AG04450 (cell line): ENCODE results near the gene MPDZ. TPM values are rescaled to one million over a fixed set of nuclear protein-coding genes. Genes with fewer than 3 reads are reported as not detected.
A peak's percentile ranks its signal among the peaks of the same experiment; 100 is the strongest.

Experiments used
- CTCF ChIA-PET: fragments of 300-600, 350-600 bp; formaldehyde crosslinking; extraction: SDS; loops from one replicate; lab custom pipeline; 2022; ENCODE audit warnings: antibody characterized with exemption, inconsistent platforms; lab: Charles Lee
- POLR2A ChIA-PET: fragments of 350-600 bp; formaldehyde crosslinking; extraction: SDS; loops from one replicate; lab custom pipeline; 2021; ENCODE audit warnings: antibody characterized with exemption, inconsistent platforms; lab: Yijun Ruan, JAX
- DNase-seq: peaks from one replicate; pipeline ENCODE4 v3.0.0-alpha.2; 2011; ENCODE audit warnings: low read depth, low spot score
- H3K27ac ChIP-seq: one replicate; pipeline ENCODE4 v1.5.1; 2012; ENCODE audit warnings: low read depth, low read length, control low read depth
- H3K27me3 ChIP-seq: one replicate; pipeline ENCODE4 v1.6.0; 2012; ENCODE audit warnings: low read length; ENCODE audit not compliant: control insufficient read depth, insufficient read depth
- H3K4me3 ChIP-seq: 2 replicates; pipeline ENCODE4 v1.5.1; 2011; ENCODE audit warnings: mild to moderate bottlenecking, low read depth, low read length, control low read depth
- H3K9me3 ChIP-seq: 2 replicates; pipeline ENCODE4 v1.5.1; 2012; ENCODE audit warnings: low read length; ENCODE audit not compliant: control insufficient read depth, insufficient read depth
- CTCF ChIP-seq: IDR thresholded peaks from 2 replicates; pipeline ENCODE4 v1.5.1; 2011; ENCODE audit warnings: low read depth, low read length, control low read depth, inconsistent platforms
- polyA plus RNA-seq: library from polyadenylated mRNA; depleted of rRNA; stranded (reverse); fragments of >200 nt; gene quantifications from 2 replicates; pipeline ENCODE4 v1.2.3, GENCODE V29; 2011

Gene MPDZ
- polyA plus RNA-seq, 1 experiment = 31.6 TPM

GRCh38 chr9:13295556-13295955 is 16.1 kb upstream of the MPDZ start:
- TF ChIP-seq CTCF = no peak
- POLR2A ChIA-PET = no interaction called here
- no peaks in the 10 kb centered on the region for H3K9me3 ChIP-seq
- CTCF ChIA-PET = interaction anchor here (1.4 to 1.5 kb wide), 2 partner anchors 12 to 1138 kb away, joined by 3 read pairs; no protein-coding TSS in a partner anchor
- no peak overlapping the region for H3K27ac ChIP-seq
- H3K4me3 ChIP-seq = no peak overlapping the region
- no peak for DNase-seq
- no peaks in the 10 kb centered on the region for H3K27me3 ChIP-seq

DNA sequence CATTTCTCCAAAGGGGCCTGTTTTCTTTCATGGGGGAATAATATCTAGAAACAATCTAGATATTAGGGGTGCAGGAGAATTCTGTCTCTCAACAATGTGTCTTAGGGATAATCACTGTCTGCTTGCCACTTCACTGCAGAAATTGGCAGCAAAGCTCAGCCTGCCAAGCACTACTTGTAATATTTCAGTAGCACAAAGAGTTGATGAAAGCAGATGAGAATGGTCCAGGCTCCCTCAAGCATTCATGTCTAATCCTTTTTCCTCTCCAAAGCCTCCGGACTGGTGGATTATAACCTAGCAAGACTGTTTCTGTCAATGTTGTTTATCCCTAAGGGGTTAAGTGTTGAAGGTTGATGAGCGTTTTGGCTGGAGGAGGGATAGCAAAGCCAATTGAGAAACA is 13.3 kb upstream of the MPDZ start:
- no peak for TF ChIP-seq CTCF
- no peaks in the 10 kb centered on the region for H3K9me3 ChIP-seq
- no peak overlapping the region for H3K4me3 ChIP-seq
- H3K27me3 ChIP-seq = no peaks in the 10 kb centered on the region
- POLR2A ChIA-PET = no interaction called here
- no peak for DNase-seq
- H3K27ac ChIP-seq = no peak overlapping the region
- CTCF ChIA-PET = no interaction called here

GRCh38 chr9:13292158-13292557 is 12.7 kb upstream of the MPDZ start:
- Histone ChIP-seq H3K4me3 (no peak overlapping the region), H3K27ac (no peak overlapping the region), H3K27me3 (no peaks in the 10 kb centered on the region), H3K9me3 (no peaks in the 10 kb centered on the region)
- POLR2A ChIA-PET = no interaction called here
- CTCF ChIA-PET = interaction anchor here (0.6 kb wide), 1 partner anchor 1061 kb away, joined by 4 read pairs; no protein-coding TSS in a partner anchor
- no peak for DNase-seq
- no peak for TF ChIP-seq CTCF

DNA sequence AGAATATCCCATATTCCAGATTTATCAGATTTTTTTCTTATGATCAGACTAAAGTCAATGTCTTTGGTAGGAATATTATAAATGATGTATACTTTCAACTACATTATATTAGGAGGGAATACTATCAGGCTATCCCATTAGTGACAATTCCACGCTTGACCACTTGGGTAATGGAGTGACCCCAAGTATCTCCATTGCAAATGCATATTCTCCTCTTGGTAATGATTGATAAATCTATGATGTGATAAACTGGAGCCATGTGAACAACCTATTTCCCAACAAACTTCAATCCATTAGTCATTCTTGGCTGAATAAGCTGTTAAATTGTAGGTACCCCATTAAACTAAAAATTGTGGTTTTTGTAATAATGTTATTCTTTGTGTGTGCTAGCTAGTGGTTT is 12.2 kb upstream of the MPDZ start:
- ChIA-PET CTCF (interaction anchor here (0.6 kb wide), 1 partner anchor 1062 kb away, joined by 4 read pairs; no protein-coding TSS in a partner anchor), POLR2A (no interaction called here)
- 0 out of 2 replicates have a peak, but pooled peaks have one; percentile 17 for TF ChIP-seq CTCF
- no peaks in the 10 kb centered on the region for H3K9me3 ChIP-seq
- no peaks in the 10 kb centered on the region for H3K27me3 ChIP-seq
- H3K4me3 ChIP-seq = no peak overlapping the region
- no peak for DNase-seq
- no peak overlapping the region for H3K27ac ChIP-seq

DNA sequence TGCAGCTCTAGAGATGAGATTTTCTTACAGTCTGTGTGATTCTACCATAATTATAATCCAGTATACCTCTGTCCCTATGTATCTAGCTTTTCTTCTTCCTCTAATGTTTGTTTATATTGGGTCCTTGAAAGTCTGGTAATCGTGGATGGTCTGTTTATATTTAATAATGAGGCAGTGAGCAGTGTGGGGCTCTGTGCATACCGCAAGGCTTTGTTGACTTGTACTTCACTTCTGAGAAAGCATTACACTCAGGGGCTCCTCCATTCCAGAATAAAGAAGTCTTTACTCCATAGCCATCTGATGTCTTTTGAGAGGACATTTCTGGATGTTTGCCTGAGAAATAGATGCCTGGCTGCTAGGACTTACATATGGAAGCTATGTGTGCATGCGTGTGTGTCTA is 4.5 kb upstream of the MPDZ start:
- ChIA-PET CTCF (interaction anchor here (0.8 to 1.5 kb wide), 5 partner anchors 12 to 250 kb away, joined by 3 to 7 read pairs (median 3); no protein-coding TSS in a partner anchor), POLR2A (no interaction called here)
- TF ChIP-seq CTCF = no peak
- no peak for DNase-seq
- H3K9me3 ChIP-seq = no peaks in the 10 kb centered on the region
- H3K27me3 ChIP-seq = no peaks in the 10 kb centered on the region
- H3K4me3 ChIP-seq = no peak overlapping the region
- H3K27ac ChIP-seq = no peak overlapping the region
